SK-N-SH (cell line): ENCODE data around the gene SFI1. TPM values are rescaled to one million over a fixed set of nuclear protein-coding genes. Genes with fewer than 3 reads are reported as not detected.

Source experiments
- CTCF ChIA-PET: fragments of 300-600, 350-600 bp; formaldehyde crosslinking; extraction: SDS; loops from one replicate; lab custom pipeline; 2021; lab: Yijun Ruan, JAX
- POLR2A ChIA-PET: fragments of 350-600 bp; sonication (Branson Sonifier 250); formaldehyde crosslinking; extraction: SDS; loops from one replicate; lab custom pipeline; 2020; ENCODE audit warnings: antibody characterized with exemption, inconsistent platforms; lab: Yijun Ruan, JAX
- DNase-seq: peaks from one replicate; pipeline ENCODE4 v3.0.0; 2012
- H2AFZ ChIP-seq: fragments of 200-600 bp; sonication (generic); 2 replicates; pipeline ENCODE4 v1.8.1; 2016; ENCODE audit warnings: antibody characterized with exemption, mild to moderate bottlenecking, low read depth
- H3F3A ChIP-seq: fragments of 200-600 bp; sonication (generic); replicated peaks from 2 replicates; pipeline ENCODE3; 2016; ENCODE audit warnings: antibody characterized with exemption, mild to moderate bottlenecking; ENCODE audit not compliant: insufficient read depth
- H3K27ac ChIP-seq, 2 experiments: fragments of 200-500 bp in 1 of 2; fragments of 200-600 bp in 1 of 2; sonication (Bioruptor generic) in 1 of 2; sonication (generic), shearing (Covaris generic) in 1 of 2; 2 replicates each; pipeline versions ENCODE4 v1.5.1 to v1.6.1; 2014 to 2016; ENCODE audit warnings: low read depth in 2 of 2, inconsistent platforms in 1 of 2, low read length in 1 of 2, mild to moderate bottlenecking in 1 of 2, mixed read lengths in 1 of 2
- H3K27me3 ChIP-seq: fragments of 200-600 bp; sonication (generic), shearing (Covaris generic); 2 replicates; pipeline ENCODE4 v1.6.1; 2016; ENCODE audit warnings: mixed run types; ENCODE audit not compliant: insufficient read depth
- H3K36me3 ChIP-seq, 2 experiments: fragments of 200-500 bp in 1 of 2; fragments of 200-600 bp in 1 of 2; sonication (Bioruptor generic) in 1 of 2; sonication (generic) in 1 of 2; replicated peaks in 1 of 2; 2 replicates each; pipeline versions ENCODE3 to v1.5.1; 2014 to 2016; ENCODE audit warnings: low read length in 1 of 2, mild to moderate bottlenecking in 1 of 2; ENCODE audit not compliant: insufficient read depth in 2 of 2, control insufficient read depth in 1 of 2
- H3K4me1 ChIP-seq, 2 experiments: fragments of 200-500 bp in 1 of 2; fragments of 200-600 bp in 1 of 2; sonication (Bioruptor generic) in 1 of 2; sonication (generic), shearing (Covaris generic) in 1 of 2; 2 replicates each; pipeline versions ENCODE4 v1.5.1 to v1.6.1; 2014 to 2016; ENCODE audit warnings: low read depth in 1 of 2, low read length in 1 of 2, mixed run types in 1 of 2; ENCODE audit not compliant: insufficient read depth in 2 of 2, control insufficient read depth in 1 of 2
- H3K4me2 ChIP-seq: fragments of 200-600 bp; sonication (generic), shearing (Covaris generic); 2 replicates; pipeline ENCODE4 v1.6.1; 2017; ENCODE audit warnings: mixed run types
- H3K4me3 ChIP-seq, 2 experiments: fragments of 200-500 bp in 1 of 2; fragments of 200-600 bp in 1 of 2; sonication (Bioruptor generic) in 1 of 2; sonication (generic), shearing (Covaris generic) in 1 of 2; 2 replicates each; pipeline versions ENCODE4 v1.5.1 to v1.8.1; 2014 to 2016; ENCODE audit warnings: low read depth in 2 of 2, inconsistent platforms in 1 of 2, low read length in 1 of 2, mild to moderate bottlenecking in 1 of 2, mixed read lengths in 1 of 2, moderate library complexity in 1 of 2
- H3K79me2 ChIP-seq: fragments of 200-600 bp; sonication (generic); 2 replicates; pipeline ENCODE4 v1.8.1; 2017; ENCODE audit warnings: mild to moderate bottlenecking; ENCODE audit not compliant: insufficient read depth
- H3K9ac ChIP-seq: fragments of 200-600 bp; sonication (generic); 2 replicates; pipeline ENCODE4 v1.6.1; 2017; ENCODE audit warnings: mixed run types
- H3K9me2 ChIP-seq: fragments of 200-600 bp; sonication (generic); 2 replicates; pipeline ENCODE4 v1.6.1; 2017; ENCODE audit warnings: mixed run types
- H3K9me3 ChIP-seq: fragments of 200-600 bp; sonication (generic); 2 replicates; pipeline ENCODE4 v1.6.1; 2017; ENCODE audit warnings: mixed run types, mild to moderate bottlenecking, moderate library complexity
- H4K20me1 ChIP-seq: fragments of 200-600 bp; sonication (generic); 2 replicates; pipeline ENCODE4 v1.6.1; 2017; ENCODE audit warnings: mild to moderate bottlenecking, mixed run types; ENCODE audit not compliant: insufficient read depth
- CHD2 ChIP-seq: fragments of 150-350 bp; IDR thresholded peaks from 2 replicates; pipeline ENCODE4 v1.6.1; 2018; ENCODE audit warnings: low read length; ENCODE audit not compliant: partially characterized antibody
- CTCF ChIP-seq: fragments of 200-600 bp; sonication (generic); IDR thresholded peaks from 2 replicates; pipeline ENCODE4 v1.6.1; 2017; ENCODE audit warnings: antibody characterized with exemption, mild to moderate bottlenecking, moderate library complexity
- FOSL2 ChIP-seq: IDR thresholded peaks from 2 replicates; pipeline ENCODE4 v1.4.0; 2012; ENCODE audit warnings: low read depth, mild to moderate bottlenecking, moderate library complexity, borderline replicate concordance
- FOXJ3 ChIP-seq: sonication (generic); formaldehyde crosslinking; IDR thresholded peaks from 2 replicates; pipeline ENCODE4 v1.5.1; 2020; ENCODE audit warnings: mild to moderate bottlenecking, missing genetic modification reagents
- GABPA ChIP-seq: IDR thresholded peaks from 2 replicates; pipeline ENCODE4 v1.4.0; 2012; ENCODE audit warnings: low read depth, mild to moderate bottlenecking
- GATA2 ChIP-seq: sonication (generic); formaldehyde crosslinking; IDR thresholded peaks from 2 replicates; pipeline ENCODE4 v1.5.0; 2020; ENCODE audit warnings: mild to moderate bottlenecking, missing genetic modification reagents
- JUND ChIP-seq: IDR thresholded peaks from 2 replicates; pipeline ENCODE4 v1.4.0; 2012
- MAX ChIP-seq: IDR thresholded peaks from 2 replicates; pipeline ENCODE4 v1.4.0; 2012; ENCODE audit warnings: low read depth
- MEF2A ChIP-seq: IDR thresholded peaks from 2 replicates; pipeline ENCODE4 v1.4.0; 2012; ENCODE audit warnings: low read depth, borderline replicate concordance
- MXI1 ChIP-seq: IDR thresholded peaks from 2 replicates; pipeline ENCODE4 v1.6.1; 2012; ENCODE audit warnings: mild to moderate bottlenecking, low read depth, low read length, improper control_type of control experiment
- NFIC ChIP-seq: IDR thresholded peaks from 2 replicates; pipeline ENCODE4 v1.4.0; 2012; ENCODE audit warnings: borderline replicate concordance
- NRF1 ChIP-seq: IDR thresholded peaks from 2 replicates; pipeline ENCODE4 v1.6.1; 2012; ENCODE audit warnings: low read depth, mild to moderate bottlenecking, low read length
- PBX3 ChIP-seq: IDR thresholded peaks from 2 replicates; pipeline ENCODE4; 2012
- POLR2AphosphoS5 ChIP-seq: IDR thresholded peaks from 2 replicates; pipeline ENCODE4 v1.6.1; 2012; ENCODE audit warnings: low read depth, low read length
- RFX5 ChIP-seq: IDR thresholded peaks from 2 replicates; pipeline ENCODE4 v1.6.1; 2012; ENCODE audit warnings: mild to moderate bottlenecking, improper control_type of control experiment, low read length
- SIN3A ChIP-seq: IDR thresholded peaks from 2 replicates; pipeline ENCODE4 v1.6.1; 2012; ENCODE audit warnings: low read depth, mild to moderate bottlenecking, low read length, moderate library complexity, borderline replicate concordance
- TAF1 ChIP-seq: IDR thresholded peaks from 2 replicates; pipeline ENCODE4 v1.6.1; 2012; ENCODE audit warnings: low read depth, mild to moderate bottlenecking, low read length, moderate library complexity, borderline replicate concordance
- TCF12 ChIP-seq: IDR thresholded peaks from 2 replicates; pipeline ENCODE4 v1.4.0; 2012
- TEAD4 ChIP-seq: IDR thresholded peaks from 2 replicates; pipeline ENCODE4 v1.4.0; 2012; ENCODE audit warnings: mild to moderate bottlenecking, borderline replicate concordance; ENCODE audit not compliant: insufficient read depth
- USF2 ChIP-seq: fragments of 150-350 bp; IDR thresholded peaks from 2 replicates; pipeline ENCODE4 v1.6.1; 2017; ENCODE audit warnings: antibody characterized with exemption, low read length, low read depth, borderline replicate concordance
- YY1 ChIP-seq: IDR thresholded peaks from 2 replicates; pipeline ENCODE4 v1.4.0; 2012; ENCODE audit warnings: low read depth, mild to moderate bottlenecking
- ZBTB33 ChIP-seq: IDR thresholded peaks from 2 replicates; pipeline ENCODE4 v1.4.0; 2012; ENCODE audit warnings: low read depth, borderline replicate concordance
- WGBS: methylation state at CpG from one replicate; pipeline ENCODE4 v1.1.6; 2017; ENCODE audit warnings: low lambda C conversion rate; 5-methylcytosine and 5-hydroxymethylcytosine counted together
- polyA plus RNA-seq, 3 experiments: library from polyadenylated mRNA; depleted of rRNA; stranded (reverse); fragments of >200 nt; gene quantifications; 2 replicates each; pipeline ENCODE4 v1.2.3, GENCODE V29; 2012
- TF ChIP-seq, protein P1 (sequence below): IDR thresholded peaks from 2 replicates; pipeline ENCODE4 v1.6.1; 2012; ENCODE audit warnings: mild to moderate bottlenecking, low read depth, low read length, moderate library complexity

Gene SFI1
- polyA plus RNA-seq, 1 of the 3 experiments (the other 2 are of a cell fraction), result 24.7 TPM

- H2AFZ ChIP-seq, result peak within 1 kb of the TSS; percentile 87
- no peaks in the 10 kb centered on the region for H3K9me3 ChIP-seq
- no peaks in the 10 kb centered on the region for H3K27me3 ChIP-seq
- TF ChIP-seq FOXJ3 (CRISPR knock-in tag) (no peak), SIN3A (peak; percentile 74; the same call in 1 of the 2 replicates), MEF2A (no peak), TEAD4 (no peak), YY1 (peak; percentile 97), NFIC (no peak), POLR2AphosphoS5 (peak; percentile 91), CTCF (no peak), MAX (peak; percentile 71), JUND (no peak), CHD2 (no peak), MXI1 (peak; percentile 95), NRF1 (peak; percentile 36; the same call in 1 of the 2 replicates), RFX5 (peak; percentile 78), GATA2 (CRISPR knock-in tag) (no peak), PBX3 (no peak), TAF1 (peak; percentile 84; the same call in 1 of the 2 replicates), TCF12 (no peak), GABPA (no peak), USF2 (no peak), FOSL2 (no peak), ZBTB33 (no peak)
- TF ChIP-seq, protein P1, sequence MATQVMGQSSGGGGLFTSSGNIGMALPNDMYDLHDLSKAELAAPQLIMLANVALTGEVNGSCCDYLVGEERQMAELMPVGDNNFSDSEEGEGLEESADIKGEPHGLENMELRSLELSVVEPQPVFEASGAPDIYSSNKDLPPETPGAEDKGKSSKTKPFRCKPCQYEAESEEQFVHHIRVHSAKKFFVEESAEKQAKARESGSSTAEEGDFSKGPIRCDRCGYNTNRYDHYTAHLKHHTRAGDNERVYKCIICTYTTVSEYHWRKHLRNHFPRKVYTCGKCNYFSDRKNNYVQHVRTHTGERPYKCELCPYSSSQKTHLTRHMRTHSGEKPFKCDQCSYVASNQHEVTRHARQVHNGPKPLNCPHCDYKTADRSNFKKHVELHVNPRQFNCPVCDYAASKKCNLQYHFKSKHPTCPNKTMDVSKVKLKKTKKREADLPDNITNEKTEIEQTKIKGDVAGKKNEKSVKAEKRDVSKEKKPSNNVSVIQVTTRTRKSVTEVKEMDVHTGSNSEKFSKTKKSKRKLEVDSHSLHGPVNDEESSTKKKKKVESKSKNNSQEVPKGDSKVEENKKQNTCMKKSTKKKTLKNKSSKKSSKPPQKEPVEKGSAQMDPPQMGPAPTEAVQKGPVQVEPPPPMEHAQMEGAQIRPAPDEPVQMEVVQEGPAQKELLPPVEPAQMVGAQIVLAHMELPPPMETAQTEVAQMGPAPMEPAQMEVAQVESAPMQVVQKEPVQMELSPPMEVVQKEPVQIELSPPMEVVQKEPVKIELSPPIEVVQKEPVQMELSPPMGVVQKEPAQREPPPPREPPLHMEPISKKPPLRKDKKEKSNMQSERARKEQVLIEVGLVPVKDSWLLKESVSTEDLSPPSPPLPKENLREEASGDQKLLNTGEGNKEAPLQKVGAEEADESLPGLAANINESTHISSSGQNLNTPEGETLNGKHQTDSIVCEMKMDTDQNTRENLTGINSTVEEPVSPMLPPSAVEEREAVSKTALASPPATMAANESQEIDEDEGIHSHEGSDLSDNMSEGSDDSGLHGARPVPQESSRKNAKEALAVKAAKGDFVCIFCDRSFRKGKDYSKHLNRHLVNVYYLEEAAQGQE, result no peak
- H4K20me1 ChIP-seq, result no peaks in the 10 kb centered on the region; the same call in 1 of the 2 replicates
- DNase-seq, result peak; percentile 96
- H3K4me3 ChIP-seq, result peak within 1 kb of the TSS; percentile 83 to 93
- H3K9me2 ChIP-seq, result no peaks in the 10 kb centered on the region
- peaks cover 47% of the 10 kb centered on the region for H3K79me2 ChIP-seq
- peak within 1 kb of the TSS; percentile 78 for H3K9ac ChIP-seq
- WGBS, result 0% methylated on average over 34 of the region's 52 CpGs
- POLR2A ChIA-PET, result interaction anchor here (0.6 to 1.8 kb wide), 5 partner anchors 15 to 1250 kb away, joined by 3 to 11 read pairs (median 6); partner anchors contain the start of gene DEPDC5
- CTCF ChIA-PET, result interaction anchor here (0.5 to 2.6 kb wide), 15 partner anchors 15 to 333 kb away, joined by 3 to 12 read pairs (median 3); partner anchors contain the start of gene DEPDC5
- peaks cover 5 to 9% of the 10 kb centered on the region in 2 experiments; a peak in 2 of 4 replicates for H3K4me1 ChIP-seq
- H3K27ac ChIP-seq, result peak within 1 kb of the TSS; percentile 62 to 71; a peak in 3 of 4 replicates
- H3K36me3 ChIP-seq, result no peaks in the 10 kb centered on the region
- H3F3A ChIP-seq, result peaks cover 14% of the 10 kb centered on the region
- H3K4me2 ChIP-seq, result peak within 1 kb of the TSS; percentile 76
Observed at GRCh38 chr22:31661851-31662667, 165.7 kb downstream of the SFI1 start, which contains the start of gene PISD. TSS of gene PISD (minus strand) at chr22:31662215. CDS start at chr22:31662208, 7 bp downstream.
